Mesothelial cell of epicardium (in vitro differentiated cells): ENCODE measurements around the gene SGCD. TPM values are rescaled to one million over a fixed set of nuclear protein-coding genes. Genes with fewer than 3 reads are reported as not detected.

Experiments used
- DNase-seq, 2 experiments: peaks; one replicate each; pipeline ENCODE4 v3.0.0; 2021; ENCODE audit warnings: low spot score in 2 of 2; ENCODE audit not compliant: unreplicated experiment in 2 of 2
- H3K27ac Mint-ChIP-seq: 2 replicates; pipeline ENCODE4 v1.8.0; 2021; ENCODE audit warnings: mixed read lengths
- H3K27me3 Mint-ChIP-seq: 2 replicates; pipeline ENCODE4 v1.8.0; 2021; ENCODE audit warnings: low read depth, mixed read lengths
- H3K36me3 Mint-ChIP-seq: 2 replicates; pipeline ENCODE4 v1.8.0; 2021; ENCODE audit warnings: mixed read lengths
- H3K4me1 Mint-ChIP-seq: 2 replicates; pipeline ENCODE4 v1.8.0; 2021; ENCODE audit warnings: mixed read lengths
- H3K4me3 Mint-ChIP-seq: 2 replicates; pipeline ENCODE4 v1.8.0; 2021; ENCODE audit warnings: mild to moderate bottlenecking, moderate library complexity, mixed read lengths
- H3K9me3 Mint-ChIP-seq: 2 replicates; pipeline ENCODE4 v1.8.0; 2021; ENCODE audit warnings: mixed read lengths
- total RNA-seq: library from RNA; stranded (reverse); gene quantifications from 3 replicates; pipeline ENCODE4 v1.2.1, GENCODE V29; 2021
- TF ChIP-seq, protein P1 (sequence below): fragments of 200-600 bp; sonication (generic); IDR thresholded peaks from one replicate; pipeline ENCODE4 v1.5.0; 2021; ENCODE audit warnings: antibody characterized with exemption; ENCODE audit not compliant: unreplicated experiment

SGCD gene
- total RNA-seq, 1 donor from 2014 or later = 4.9 TPM

DNA sequence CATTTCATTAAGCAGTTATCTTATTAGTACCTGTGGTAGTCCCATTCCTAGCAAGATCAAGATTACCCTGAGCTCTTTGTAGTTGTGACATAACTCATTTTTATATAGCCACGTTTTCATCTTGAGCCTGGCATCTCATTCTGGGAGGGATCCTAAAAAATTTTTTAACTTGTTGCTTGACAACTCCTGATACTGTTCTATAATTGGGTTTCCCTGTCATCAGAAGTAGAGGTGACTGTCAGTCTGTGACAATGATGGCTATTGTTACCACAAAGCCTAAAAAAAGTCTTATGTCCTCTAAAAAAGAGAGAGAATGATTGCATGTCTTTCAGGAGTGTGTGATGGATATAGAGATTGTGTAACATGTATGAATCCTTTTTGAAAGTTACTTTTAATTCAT lies 164.8 kb downstream of the SGCD start:
- TF ChIP-seq, protein P1, sequence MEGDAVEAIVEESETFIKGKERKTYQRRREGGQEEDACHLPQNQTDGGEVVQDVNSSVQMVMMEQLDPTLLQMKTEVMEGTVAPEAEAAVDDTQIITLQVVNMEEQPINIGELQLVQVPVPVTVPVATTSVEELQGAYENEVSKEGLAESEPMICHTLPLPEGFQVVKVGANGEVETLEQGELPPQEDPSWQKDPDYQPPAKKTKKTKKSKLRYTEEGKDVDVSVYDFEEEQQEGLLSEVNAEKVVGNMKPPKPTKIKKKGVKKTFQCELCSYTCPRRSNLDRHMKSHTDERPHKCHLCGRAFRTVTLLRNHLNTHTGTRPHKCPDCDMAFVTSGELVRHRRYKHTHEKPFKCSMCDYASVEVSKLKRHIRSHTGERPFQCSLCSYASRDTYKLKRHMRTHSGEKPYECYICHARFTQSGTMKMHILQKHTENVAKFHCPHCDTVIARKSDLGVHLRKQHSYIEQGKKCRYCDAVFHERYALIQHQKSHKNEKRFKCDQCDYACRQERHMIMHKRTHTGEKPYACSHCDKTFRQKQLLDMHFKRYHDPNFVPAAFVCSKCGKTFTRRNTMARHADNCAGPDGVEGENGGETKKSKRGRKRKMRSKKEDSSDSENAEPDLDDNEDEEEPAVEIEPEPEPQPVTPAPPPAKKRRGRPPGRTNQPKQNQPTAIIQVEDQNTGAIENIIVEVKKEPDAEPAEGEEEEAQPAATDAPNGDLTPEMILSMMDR = no peak
- no peak overlapping the region for H3K4me3 Mint-ChIP-seq
- no peak overlapping the region for H3K27ac Mint-ChIP-seq
- H3K36me3 Mint-ChIP-seq = peaks cover 7% of the 10 kb centered on the region
- peaks cover 16% of the 10 kb centered on the region for H3K4me1 Mint-ChIP-seq
- H3K27me3 Mint-ChIP-seq = no peaks in the 10 kb centered on the region
- peaks cover 34% of the 10 kb centered on the region for H3K9me3 Mint-ChIP-seq
- no peak for DNase-seq

- Mint-ChIP-seq H3K27ac (peak overlapping the region; percentile 7), H3K4me1 (peaks cover 29% of the 10 kb centered on the region), H3K27me3 (no peaks in the 10 kb centered on the region), H3K36me3 (no peaks in the 10 kb centered on the region), H3K9me3 (peaks cover 3% of the 10 kb centered on the region), H3K4me3 (no peak overlapping the region)
- TF ChIP-seq, protein P1 = no peak
- no peak for DNase-seq
These were observed 169.3 kb downstream of the SGCD start for GRCh38 chr5:156496291-156496690.

GRCh38 chr5:156497804-156498208 lies 170.8 kb downstream of the SGCD start:
- peaks cover 29% of the 10 kb centered on the region for H3K4me1 Mint-ChIP-seq
- DNase-seq = no peak
- TF ChIP-seq, protein P1 = no peak
- no peak overlapping the region for H3K4me3 Mint-ChIP-seq
- H3K36me3 Mint-ChIP-seq = no peaks in the 10 kb centered on the region
- peak overlapping the region; percentile 23 for H3K27ac Mint-ChIP-seq
- no peaks in the 10 kb centered on the region for H3K9me3 Mint-ChIP-seq
- peaks cover 2% of the 10 kb centered on the region for H3K27me3 Mint-ChIP-seq

DNA sequence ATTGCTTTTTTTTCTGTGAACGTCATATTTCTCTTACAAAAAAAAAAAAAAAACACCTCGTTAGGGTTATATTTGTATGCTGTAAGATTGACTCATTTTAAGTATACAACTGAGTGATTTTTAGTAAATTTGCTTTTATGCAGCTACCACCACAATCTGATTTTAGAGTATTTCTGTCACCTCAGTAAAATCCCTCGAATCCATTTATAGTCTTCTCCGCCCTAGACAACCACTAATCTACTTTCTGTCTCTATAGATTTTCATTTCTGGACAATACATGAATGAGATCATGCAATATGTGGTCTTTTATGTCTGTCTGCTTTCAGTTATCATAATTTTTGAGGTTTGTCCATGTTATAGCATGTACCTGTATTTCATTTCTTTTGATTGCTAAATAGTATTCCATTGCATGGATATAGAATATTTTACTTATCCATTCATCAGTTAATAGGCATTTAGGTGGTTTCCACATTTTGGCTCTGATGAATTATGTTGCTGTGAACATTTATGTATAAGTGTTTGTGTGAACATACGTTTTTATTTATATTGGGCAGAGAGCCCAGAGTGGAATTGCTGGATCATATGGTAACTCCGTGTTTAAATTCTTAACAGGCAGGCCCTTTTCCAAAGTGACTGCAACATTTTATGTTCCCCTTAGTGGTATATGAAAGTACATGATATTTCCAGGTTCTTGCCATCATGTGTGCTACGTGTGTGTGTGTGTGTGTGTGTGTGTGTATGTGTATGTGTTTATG lies 171.4 kb downstream of the SGCD start:
- Mint-ChIP-seq H3K4me3 (no peak overlapping the region), H3K4me1 (peaks cover 29% of the 10 kb centered on the region), H3K36me3 (no peaks in the 10 kb centered on the region), H3K27ac (no peak overlapping the region), H3K9me3 (no peaks in the 10 kb centered on the region), H3K27me3 (peaks cover 2% of the 10 kb centered on the region)
- TF ChIP-seq, protein P1 = no peak
- DNase-seq = no peak

- TF ChIP-seq, protein P1 = no peak
- Mint-ChIP-seq H3K9me3 (no peaks in the 10 kb centered on the region), H3K36me3 (no peaks in the 10 kb centered on the region), H3K4me1 (peaks cover 23% of the 10 kb centered on the region), H3K27ac (no peak overlapping the region), H3K4me3 (no peak overlapping the region), H3K27me3 (peaks cover 4% of the 10 kb centered on the region)
- DNase-seq = no peak
These were observed 173.8 kb downstream of the SGCD start for GRCh38 chr5:156500755-156501154.

- H3K27me3 Mint-ChIP-seq = peaks cover 21% of the 10 kb centered on the region
- no peak overlapping the region for H3K27ac Mint-ChIP-seq
- H3K4me1 Mint-ChIP-seq = no peaks in the 10 kb centered on the region
- H3K36me3 Mint-ChIP-seq = no peaks in the 10 kb centered on the region
- DNase-seq = no peak
- TF ChIP-seq, protein P1 = no peak
- no peaks in the 10 kb centered on the region for H3K9me3 Mint-ChIP-seq
- no peak overlapping the region for H3K4me3 Mint-ChIP-seq
These were observed 178.1 kb downstream of the SGCD start for GRCh38 chr5:156505101-156505500.
